Fibroblast of villous mesenchyme (primary cell): Measurements from ENCODE around the gene EMILIN3. TPM values are rescaled to one million over a fixed set of nuclear protein-coding genes. Genes with fewer than 3 reads are reported as not detected.
"Not testable (repeated sequence)": the region's sequence is repeated elsewhere in the genome, so short reads cannot be mapped to it uniquely, and the experiment has no call there.

Source experiments
- DNase-seq: peaks from one replicate; pipeline ENCODE4 v3.0.0-alpha.2; 2010; ENCODE audit warnings: low read depth
- H3K4me3 ChIP-seq: 2 replicates; pipeline ENCODE4 v1.5.1; 2011; ENCODE audit warnings: low read depth, mild to moderate bottlenecking, low read length
- total RNA-seq: library from RNA; depleted of rRNA; stranded (reverse); fragments of >200 nt; gene quantifications from 2 replicates; pipeline ENCODE4 v1.2.3, GENCODE V29; 2012
- TF ChIP-seq, protein P1 (sequence below): IDR thresholded peaks from 2 replicates; pipeline ENCODE4 v1.5.1; 2012; ENCODE audit warnings: low read depth, mild to moderate bottlenecking, low read length; ENCODE audit not compliant: insufficient read depth

EMILIN3 gene
- total RNA-seq, 1 donor, result not detected

DNA sequence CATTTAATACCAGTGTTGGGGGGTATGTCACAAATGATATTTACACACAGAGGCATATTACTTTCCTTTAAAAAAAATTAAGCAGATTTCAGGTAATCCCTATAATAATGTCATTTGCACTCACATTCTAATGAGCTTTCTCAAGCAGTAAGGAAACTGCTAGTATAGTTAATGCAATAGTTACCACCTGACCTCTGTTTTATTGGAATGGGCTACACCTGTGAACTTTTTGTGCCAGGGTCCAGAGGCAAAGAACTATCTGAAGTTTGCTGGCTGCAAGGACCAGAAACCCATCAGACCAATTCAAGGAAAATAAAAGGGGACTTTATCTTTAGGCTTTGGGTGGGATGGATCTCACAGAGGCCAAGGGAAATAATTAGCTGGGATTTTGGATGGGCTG lies 46.2 kb downstream of the EMILIN3 start:
- no peak for DNase-seq
- H3K4me3 ChIP-seq, result no peak overlapping the region
- TF ChIP-seq, protein P1, sequence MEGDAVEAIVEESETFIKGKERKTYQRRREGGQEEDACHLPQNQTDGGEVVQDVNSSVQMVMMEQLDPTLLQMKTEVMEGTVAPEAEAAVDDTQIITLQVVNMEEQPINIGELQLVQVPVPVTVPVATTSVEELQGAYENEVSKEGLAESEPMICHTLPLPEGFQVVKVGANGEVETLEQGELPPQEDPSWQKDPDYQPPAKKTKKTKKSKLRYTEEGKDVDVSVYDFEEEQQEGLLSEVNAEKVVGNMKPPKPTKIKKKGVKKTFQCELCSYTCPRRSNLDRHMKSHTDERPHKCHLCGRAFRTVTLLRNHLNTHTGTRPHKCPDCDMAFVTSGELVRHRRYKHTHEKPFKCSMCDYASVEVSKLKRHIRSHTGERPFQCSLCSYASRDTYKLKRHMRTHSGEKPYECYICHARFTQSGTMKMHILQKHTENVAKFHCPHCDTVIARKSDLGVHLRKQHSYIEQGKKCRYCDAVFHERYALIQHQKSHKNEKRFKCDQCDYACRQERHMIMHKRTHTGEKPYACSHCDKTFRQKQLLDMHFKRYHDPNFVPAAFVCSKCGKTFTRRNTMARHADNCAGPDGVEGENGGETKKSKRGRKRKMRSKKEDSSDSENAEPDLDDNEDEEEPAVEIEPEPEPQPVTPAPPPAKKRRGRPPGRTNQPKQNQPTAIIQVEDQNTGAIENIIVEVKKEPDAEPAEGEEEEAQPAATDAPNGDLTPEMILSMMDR, result no peak

DNA sequence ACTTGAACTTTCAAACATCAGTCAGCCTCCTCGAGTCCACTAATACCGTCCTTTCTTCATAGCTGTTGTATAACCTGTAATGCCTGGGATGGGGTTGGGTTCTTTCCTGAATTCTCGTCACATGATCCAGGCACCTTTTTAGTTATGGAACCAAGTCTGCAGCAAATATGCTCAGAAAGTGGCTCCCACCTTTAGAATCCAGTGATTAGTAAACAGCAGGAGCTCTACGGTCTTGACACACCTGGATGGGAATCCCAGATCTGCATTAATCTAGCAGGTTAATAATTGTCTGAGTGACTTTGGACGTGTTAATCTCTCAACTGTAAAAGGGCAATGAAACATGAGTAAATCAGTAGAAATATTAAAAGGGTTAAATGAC lies 48.4 kb downstream of the EMILIN3 start:
- no peak for DNase-seq
- TF ChIP-seq, protein P1, result no peak

DNA sequence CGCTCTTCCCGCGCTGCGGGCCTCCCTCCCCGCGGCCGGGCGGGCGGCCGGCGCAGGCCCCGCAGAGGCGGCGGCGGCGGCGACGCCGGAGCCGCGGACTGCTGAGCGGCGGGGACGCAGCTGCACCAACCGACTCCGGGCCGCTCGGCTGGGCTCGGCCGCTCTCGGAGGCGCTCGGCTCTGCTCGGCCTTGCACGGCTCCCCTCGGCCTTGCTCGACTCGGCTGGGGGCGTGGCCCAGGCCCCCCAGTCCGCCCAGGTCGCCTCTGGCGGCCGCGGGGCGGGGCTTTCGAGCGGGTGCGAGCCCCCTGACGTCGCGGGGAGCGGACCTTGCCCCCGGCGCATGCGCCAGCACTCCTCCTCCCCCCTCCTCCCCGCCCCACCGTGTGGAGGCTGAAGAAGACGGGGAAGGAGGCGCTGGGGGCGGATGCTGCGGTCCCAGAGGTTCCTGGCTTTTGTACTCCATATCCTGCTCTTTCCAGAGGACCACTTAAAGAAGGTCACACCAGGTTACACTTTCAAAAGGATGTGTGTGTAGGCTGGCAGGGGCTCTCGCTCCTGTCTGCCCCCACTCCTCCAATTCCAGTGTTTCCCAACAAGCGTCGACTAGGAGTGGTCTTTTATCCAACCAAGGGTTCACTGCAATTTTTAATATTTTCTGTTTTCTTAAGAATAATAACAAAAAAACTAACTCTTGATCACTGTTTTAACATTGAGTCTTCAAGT lies 48.9 kb downstream of the EMILIN3 start, which contains the start of gene ZHX3:
TSS of gene ZHX3 (minus strand) at position 186 of the 725 bp plus-strand sequence. CDS start 112,815 bp downstream, outside the sequence.
- peak; percentile 96 for DNase-seq
- TF ChIP-seq, protein P1, result no peak

More for the DNA sequence above, 48.4 kb downstream of the EMILIN3 start:
- peak overlapping the region; percentile 49 for H3K4me3 ChIP-seq

DNA sequence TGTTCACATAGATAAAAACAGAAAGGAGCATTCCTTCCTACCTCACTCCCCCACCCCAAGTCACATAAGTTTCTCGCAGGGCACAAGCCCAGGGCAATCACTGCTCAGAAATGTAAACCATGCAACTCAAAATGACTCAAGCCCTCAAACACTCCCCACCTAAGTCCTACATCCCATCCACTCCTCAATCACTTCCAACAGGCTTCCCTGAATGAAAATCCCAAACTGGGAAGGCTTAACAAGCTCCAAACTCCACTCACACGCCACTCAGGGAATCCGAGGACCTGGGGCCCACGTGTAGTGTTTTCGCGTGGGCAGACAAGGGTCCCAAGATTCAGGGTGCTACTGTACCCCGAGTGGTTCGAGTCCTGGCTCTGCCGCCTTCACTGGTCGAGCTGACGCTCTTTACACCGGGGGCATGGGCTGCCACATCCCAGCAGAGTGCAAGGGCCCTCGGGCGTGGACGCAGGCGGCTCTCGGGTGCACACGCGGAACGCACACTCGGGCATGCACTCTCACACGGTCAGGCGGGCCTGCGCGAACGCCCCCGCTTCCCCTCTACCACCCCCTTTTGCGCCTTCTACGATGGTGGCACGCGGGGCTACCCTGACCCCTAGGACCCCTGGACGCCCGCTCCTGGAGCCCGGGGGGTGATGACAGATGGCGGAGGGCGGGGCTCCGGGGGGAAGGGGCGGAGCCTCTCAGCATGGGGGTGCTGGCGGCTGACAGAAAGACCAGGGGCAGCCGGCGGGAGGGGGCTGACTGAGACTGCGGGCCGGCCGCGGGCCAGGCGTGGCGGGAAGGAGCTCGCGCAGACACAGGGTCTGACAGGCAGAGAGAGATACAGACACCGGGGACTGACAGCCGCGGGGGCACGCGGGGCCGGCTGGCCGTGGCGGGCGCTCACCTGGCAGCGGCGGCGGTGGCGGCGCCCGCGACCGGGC lies 49.7 kb downstream of the EMILIN3 start:
- peak overlapping the region; percentile 89 for H3K4me3 ChIP-seq
- TF ChIP-seq, protein P1, result no peak
- peak; percentile 78 for DNase-seq

More for the DNA sequence above, 48.9 kb downstream of the EMILIN3 start, which contains the start of gene ZHX3:
- peak within 1 kb of the TSS; percentile 89 for H3K4me3 ChIP-seq

DNA sequence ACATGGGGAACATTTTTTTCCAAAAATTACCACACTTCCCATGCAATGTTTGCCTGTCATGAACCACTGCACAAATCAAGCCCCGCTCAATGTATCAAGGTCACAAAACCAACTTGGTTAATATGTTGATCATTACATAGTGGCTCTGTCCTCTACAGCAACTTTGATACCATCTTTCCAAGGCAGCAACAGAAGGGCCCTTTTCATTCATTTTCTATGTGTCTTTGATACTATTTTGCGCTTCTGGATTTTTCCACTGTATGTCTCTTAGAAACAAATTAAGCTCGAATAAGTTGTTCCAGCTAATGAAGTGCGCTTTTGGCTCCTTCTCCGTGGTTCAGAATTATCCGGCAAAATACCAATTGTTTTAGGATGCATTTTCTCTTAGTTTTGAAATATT lies 50.6 kb downstream of the EMILIN3 start:
- peak overlapping the region; percentile 89 for H3K4me3 ChIP-seq
- TF ChIP-seq, protein P1, result no peak
- DNase-seq, result no peak

DNA sequence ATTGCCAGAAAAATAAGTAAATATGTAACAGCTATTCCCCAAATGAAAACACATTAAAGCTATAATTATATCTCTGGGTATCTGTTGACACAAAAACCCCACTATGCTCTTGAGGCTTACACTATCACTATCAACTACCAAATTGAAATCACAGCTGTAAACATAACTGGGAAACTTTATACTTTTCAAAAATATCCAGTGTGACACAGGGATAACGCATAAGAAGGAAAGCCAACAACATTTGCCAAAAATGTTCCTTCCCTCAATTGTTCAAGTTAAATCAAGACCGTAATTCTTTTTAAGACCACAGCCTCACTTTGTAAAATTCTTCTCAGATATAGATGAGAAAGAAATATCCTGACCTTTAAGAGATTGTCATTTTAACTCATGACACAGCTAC lies 52.2 kb downstream of the EMILIN3 start:
- DNase-seq, result no peak
- no peak overlapping the region for H3K4me3 ChIP-seq
- TF ChIP-seq, protein P1, result no peak

DNA sequence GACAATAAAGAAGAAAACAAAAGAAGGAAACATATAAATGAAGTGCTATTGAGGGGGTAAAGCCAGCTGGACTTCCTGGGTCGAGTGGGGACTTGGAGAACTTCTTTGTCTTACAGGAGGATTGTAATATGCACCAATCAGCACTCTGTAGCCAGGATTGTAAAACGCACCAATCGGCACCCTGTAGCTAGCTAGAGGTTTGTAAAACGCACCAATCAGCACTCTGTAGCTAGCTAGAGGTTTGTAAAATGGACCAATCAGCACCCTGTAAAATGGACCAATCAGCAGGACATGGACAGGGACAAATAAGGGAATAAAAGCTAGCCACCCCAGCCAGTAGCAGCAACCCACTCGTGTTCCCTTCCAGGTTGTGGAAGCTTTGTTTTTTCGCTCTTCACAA lies 54.6 kb downstream of the EMILIN3 start:
- DNase-seq, H3K4me3 ChIP-seq: not testable (repeated sequence)
